ENCODE data around the gene CDK14.
"Not testable (repeated sequence)": the region's sequence is repeated elsewhere in the genome, so short reads cannot be mapped to it uniquely, and the experiment has no call there.

Gene CDK14

DNA sequence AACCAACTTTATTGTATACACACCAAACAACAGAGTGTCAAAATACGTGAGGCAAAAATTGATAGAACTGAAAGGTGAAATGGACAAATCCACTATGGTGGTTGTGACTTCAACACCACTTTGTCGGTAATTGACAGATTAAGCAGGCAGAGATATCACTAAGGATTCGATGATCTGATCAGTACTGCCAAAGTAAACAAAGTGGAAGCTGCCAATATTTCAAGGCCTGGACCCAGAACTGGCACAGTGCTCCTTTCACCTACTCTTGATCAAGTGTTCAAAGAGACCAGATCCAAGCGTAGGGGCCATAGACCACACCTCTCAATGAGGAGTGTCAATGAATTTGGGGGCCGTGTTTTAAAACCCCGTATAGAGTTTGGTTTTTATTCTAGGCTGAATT is 167.0 kb downstream of the CDK14 start:
- no peak for FAIRE-seq

DNA sequence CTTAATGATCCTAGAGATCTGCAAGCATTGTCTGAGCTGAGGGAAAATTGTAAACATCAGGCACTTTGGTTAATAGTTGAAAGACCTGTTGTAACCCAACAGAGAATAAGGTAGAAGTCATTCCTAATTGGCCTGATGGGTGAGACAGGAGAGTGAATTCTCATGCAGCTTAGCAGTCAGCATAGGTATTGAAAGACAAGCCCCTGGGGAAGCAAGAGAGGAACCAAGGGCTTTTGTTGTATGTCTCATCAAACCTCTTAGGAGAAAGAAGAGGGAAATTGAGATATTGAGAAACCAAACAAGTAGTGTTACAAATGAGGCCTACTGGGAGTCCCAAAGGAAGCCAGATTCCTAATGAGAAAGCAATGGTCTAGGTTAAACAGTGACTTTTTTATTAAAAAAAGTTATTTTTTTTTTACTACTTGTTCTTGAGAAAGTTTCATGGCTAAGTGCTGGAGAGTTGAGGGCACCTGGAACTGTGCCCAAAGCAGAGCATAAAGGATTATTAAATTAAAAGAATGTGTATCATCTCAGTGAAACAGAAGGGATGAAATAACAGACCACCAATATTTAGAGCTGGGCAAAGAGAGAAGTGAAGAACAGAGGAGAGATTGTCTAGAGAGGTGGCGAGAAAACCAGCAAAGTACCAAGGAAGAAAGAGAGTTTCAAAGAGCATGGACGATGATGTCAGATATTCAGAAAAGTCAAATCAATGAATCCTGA is 168.9 kb downstream of the CDK14 start:
- FAIRE-seq: no peak

DNA sequence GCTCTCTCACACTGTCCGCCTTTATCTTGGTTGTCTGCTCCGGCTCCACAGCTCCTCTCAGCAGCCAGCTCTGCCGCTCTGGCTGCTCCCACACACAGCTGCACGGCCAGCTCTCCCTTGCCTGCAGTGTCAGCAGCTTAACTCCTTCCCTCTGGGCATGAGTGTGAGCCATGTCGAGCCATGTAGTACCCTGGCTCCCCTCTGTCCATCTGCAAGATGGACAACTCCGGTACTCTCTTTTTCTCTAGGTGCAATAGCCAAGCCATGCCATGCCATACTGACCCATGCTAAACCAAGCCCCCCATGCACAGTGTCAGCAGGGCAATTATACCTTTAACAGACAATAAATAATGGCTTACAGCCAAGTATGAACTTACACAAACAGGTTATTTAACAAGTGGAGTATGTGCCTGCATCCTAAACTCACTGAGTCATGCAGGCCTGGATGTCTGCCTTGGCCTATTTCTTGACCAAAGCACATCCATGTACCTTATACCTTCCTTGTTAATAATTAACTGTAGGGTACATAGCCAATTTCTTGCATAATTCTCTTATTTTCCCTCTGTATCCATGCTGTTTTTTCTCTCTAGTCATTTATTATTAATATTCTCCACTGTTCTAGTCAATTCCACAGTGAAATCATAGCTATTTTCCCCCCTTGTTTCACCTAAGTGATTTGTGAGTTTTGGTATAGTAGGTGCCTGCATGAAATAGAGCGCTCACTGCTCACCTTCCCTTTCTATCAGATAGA is 170.9 kb downstream of the CDK14 start:
- FAIRE-seq: no peak

DNA sequence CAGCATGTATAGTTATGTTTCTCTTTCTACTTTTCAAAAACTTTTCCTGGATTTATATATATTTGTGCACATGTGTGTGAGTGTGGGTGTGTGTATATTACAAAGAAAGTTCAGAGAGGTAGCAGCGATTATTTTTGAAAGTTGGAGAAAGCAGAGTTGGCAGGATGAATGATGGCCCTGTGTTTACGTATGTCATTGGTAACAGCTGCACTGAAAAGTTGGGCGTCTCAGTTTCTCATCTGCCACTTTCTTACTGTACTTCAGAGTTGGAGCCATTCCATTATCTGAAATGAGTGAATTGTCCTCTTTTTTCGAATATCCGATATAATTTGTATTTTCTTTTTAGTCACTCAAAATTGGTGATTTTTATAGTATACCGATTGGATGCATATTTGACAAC is 172.2 kb downstream of the CDK14 start:
- no peak for FAIRE-seq

DNA sequence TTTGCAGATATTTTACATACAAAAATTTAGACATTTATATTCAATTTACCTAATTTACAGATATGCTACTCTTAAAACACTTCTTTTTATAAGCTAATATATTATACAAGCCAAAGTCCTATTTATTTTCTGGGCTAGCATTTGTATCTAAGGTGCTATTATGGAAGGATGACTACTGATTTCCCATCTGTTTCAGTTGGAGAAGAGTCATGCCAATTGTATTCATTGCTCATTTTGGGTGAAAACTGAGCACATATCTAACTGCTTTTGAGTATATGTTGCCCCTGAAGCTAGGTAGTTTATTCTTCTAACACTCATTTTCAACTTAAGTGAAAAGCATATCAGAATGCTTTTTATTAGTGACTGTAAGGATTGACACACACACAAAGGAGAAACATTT is 172.9 kb downstream of the CDK14 start:
- FAIRE-seq: no peak

DNA sequence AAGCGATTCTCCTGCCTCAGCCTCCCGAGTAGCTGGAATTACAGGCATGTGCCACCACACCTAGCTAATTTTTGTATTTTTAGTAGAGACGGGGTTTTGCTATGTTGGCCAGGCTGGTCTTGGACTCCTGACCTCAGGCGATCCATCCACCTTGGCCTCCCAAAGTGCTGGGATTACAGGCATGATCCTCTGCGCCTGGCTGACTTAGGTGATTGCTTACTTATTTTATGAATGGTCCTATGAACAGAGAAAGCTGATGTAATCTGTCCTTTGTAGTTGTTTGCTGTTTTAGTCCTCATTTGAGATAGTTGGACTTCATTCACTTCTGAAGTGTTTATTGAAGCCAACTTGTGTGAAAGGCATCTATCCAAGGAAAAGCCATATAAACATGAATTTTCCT is 173.4 kb downstream of the CDK14 start:
- FAIRE-seq: not testable (repeated sequence)

DNA sequence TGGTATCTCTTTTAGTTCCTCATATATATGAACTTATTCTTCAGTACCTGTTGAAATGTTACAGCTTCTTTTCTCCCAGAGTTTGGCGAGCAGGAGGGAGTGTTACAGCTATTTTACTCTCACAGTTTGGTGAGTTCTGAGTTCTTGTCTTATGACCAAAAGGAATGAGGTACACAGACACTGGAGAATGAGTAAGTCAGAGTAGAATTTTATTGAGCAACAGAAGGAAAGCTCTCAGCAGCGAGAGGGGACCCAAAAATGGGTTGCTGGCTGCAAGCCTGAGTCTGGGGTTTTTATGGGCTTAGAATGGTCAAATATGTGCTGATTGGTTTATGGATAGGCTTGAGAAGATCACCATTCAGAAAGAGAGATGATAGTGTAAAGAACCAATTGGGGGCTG is 175.2 kb downstream of the CDK14 start:
- no peak for FAIRE-seq

DNA sequence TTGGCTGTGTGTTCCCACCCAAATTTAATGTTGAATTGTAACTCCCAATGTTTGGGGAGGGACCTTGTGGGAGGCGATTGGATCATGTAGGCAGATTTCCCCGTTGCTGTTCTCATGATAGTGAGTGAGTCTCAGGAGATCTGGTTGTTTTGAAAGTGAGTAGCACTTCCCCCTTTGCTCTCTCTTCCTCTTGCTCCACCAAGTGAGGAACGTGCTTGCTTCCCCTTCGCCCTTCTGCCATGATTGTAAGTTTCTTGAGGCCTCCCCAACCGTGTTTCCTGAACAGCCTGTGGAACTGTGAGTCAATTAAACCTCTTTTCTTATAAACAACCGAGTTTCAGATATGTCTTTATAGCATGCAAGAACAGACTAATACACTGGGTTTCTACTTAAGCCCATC is 176.3 kb downstream of the CDK14 start:
- no peak for FAIRE-seq

DNA sequence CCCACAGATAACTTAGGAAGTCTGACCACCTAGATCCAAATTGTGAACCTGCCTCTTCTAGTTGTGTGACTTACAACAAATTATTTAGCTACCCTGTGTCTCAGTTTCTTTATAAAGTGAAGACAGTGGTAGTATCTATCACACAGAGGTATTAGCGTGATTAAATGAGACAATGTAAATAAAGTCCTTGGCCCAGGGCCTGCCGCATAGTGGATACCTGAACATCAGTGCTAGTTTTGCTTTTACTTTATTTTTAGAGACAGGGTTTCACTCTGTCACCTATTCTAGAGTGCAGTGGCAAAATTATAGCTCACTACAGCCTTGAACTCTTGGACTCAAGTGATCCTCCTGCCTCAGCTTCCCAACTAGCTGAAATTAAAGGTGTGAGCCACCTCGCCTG is 177.1 kb downstream of the CDK14 start:
- FAIRE-seq: no peak

DNA sequence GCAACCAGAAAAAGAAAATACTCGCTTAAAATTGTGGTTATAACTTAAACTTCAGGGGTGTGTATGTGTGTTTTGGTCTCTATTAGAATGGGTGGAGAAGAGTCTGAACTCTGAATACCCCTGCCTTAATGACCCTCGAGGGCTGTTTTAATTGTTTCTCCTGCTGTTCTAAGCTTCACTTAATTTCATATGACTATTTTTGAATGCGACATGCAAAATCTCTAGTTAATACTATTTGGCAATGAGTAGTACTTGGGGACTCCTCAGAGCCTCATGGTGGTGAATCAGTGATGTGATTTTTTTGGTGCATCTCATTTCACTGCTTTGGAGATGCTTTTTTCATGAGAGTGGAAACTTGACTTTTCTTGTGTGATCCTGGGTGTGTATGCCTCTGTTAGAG is 178.6 kb downstream of the CDK14 start:
- no peak for FAIRE-seq

DNA sequence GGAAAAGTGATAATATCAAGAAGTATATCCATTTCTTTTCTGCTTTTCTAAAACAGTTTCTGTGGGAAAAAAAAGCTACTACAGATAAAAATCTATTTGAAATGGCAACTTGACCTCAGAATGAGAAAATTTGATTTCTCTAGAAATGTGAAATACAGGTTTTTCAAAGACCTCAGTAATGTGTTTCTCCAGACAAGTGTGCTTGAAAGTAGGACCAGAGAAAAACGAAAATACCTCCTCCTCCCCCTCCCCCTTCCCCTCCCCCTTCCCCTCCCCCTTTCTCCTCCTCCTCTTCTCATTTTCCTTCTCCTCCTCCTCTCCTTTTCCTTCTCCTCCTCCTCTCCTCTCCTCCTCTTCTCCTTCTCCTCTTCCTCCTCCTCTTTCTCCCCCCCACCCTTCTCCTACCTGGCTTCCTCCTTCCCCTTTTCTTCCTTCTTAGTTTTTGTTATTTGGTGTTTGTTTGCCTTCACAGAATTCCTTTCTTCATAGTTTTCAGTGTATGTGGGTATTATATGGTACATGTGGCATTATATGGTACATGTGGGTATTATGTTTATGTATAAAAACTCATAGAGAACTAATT is 179.4 kb downstream of the CDK14 start:
- no peak for FAIRE-seq

DNA sequence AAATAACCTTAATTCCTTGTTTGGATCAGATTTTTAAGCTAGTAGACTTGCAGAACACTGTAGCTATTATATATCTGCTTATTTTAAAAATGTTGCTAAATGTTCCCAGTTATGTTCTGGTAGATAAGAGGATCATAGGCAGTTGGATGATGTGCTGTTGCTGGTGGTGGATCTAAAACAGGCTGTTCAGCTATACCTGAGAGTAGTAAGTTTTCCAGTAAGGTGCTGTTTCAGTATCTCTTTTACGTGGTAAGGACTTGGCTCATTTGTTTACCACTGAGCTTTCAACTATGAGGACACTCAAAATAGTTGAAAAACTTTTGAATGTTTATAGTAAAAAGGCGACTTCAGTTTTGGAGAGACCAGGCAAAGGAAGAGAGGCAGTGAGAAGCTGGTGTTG is 180.9 kb downstream of the CDK14 start:
- FAIRE-seq: no peak

DNA sequence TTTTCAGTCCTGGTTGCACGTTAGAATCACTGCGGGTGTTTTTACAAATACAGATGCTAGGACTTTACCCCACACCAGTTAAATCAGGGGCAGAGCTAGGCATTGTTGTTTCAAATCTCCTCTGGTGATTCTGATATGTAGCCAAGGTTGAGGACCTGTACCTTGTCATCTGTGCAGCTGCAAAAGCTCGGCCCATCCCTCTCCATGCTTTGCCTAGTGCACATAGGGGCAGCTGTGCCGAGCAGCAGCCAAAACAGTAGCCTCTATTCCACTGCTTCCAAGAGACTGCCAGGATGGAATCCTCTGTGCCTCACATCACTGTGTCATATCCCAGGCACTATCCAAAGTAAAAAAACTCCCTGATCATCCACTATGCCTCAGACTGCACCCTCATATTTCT is 181.3 kb downstream of the CDK14 start:
- no peak for FAIRE-seq

DNA sequence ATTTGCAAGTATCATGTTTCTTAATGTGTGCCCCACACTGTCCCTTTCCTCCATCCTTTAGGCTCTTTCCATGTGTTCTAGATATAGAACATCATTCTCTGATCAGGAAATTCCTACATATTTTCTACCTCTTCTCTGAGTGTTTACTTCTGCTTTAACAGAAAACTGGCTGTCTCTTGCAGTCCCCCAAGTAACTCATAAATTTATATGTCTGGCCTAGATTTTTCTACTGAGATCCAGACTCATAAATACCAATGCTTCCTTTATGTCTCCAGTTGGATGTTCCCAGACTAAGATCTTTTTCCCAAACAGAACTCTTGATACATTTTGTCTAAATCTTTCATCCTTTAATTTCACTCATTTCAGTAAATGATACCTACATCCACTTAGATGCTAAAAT is 181.8 kb downstream of the CDK14 start:
- no peak for FAIRE-seq

DNA sequence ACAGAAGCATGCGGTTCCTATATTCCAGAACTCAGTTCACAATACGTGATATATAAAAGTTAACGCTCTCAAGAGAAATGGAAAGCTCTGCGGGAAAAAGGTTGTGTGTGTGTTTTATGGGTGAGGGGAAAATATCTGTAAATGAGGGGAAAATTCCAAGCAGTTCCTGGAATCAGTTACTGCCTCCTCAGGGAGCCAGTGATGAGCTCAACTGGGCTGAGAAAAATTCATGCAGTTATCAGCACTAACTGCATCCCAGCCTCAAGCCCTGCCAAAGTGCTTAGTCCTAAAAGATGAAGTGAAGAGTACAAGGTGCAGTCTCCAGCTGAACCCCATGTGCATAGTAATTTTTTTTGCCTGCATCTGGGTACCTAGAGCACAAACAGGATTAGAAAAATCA is 191.9 kb downstream of the CDK14 start:
- FAIRE-seq: no peak

DNA sequence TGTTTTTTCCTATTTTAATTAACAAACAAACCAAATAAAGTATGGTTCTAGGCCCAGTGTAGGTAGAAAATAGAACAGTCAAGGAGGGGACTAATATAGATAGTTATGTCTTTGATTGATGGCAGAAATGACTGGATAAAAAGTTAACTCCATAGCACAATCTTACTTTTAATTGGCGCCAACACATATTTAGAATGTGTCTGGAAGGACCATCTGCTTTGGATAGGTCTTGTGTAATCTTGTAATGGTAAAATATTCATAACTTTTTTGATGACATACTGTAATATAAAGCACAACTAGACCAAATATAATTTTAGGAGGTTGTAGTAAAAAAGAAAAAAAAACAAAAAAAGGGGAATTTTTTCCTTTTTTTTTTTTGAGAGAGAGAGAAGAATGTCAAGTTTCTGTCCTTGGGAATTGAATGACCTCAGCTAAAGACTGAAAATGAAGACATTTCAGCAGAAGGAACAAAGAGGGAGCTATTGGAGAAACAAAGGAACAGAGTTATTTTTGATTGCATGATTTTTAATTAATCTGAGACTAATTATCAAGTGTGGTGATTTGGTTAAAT is 193.7 kb downstream of the CDK14 start:
- FAIRE-seq: no peak

DNA sequence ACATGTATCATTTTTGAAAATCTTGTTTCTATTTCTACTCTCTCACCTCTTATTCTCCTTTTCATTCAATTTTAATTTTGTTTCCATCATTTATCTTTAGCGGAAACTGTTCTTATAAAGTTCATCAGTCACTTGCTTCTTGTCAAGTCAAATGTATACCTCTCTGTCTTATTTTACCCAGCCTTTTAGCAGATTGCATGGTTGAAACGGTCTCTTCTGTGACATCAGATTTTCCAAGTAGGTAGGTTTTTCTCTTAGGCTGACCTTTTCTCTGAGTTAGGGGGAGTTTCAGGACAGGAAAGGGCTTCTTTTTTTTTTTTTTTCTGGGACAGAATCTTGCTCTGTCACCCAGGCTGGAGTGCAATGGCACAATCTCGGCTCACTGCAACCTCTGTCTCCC is 195.5 kb downstream of the CDK14 start:
- no peak for FAIRE-seq

DNA sequence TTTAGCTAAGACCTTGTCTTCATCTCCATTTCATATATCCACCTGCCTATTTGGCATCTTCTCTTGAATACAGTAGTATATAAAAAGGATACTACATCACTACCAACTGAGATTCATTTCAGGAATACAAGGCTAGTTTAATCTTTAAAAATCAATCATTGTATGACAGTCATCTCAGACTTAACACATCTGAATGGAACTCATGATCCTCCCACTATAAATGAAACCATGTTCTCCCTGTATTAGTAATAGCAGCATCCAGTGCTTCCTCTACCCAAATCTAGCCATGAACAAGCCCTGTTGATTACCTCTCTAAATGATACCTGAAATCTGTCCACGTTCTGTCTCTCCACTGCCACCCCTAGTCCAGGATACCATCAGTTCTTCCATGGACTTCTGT is 196.2 kb downstream of the CDK14 start:
- FAIRE-seq: no peak

DNA sequence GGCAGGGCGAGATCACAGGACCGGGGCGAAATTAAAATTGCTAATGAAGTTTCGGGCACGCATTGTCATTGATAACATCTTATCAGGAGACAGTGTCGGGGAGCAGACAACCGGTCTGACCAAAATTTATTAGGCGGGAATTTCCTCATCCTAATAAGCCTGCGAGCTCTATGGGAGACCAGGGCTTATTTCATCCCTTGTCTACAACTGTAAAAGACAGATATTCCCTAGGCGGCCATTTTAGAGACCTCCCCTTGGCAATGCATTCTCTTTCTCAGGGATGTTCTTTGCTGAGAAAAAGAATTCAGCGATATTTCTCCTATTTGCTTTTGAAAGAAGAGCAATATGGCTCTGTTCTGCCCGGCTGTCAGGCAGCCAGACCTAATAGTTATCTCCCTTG is 198.1 kb downstream of the CDK14 start:
- not testable (repeated sequence) for FAIRE-seq

DNA sequence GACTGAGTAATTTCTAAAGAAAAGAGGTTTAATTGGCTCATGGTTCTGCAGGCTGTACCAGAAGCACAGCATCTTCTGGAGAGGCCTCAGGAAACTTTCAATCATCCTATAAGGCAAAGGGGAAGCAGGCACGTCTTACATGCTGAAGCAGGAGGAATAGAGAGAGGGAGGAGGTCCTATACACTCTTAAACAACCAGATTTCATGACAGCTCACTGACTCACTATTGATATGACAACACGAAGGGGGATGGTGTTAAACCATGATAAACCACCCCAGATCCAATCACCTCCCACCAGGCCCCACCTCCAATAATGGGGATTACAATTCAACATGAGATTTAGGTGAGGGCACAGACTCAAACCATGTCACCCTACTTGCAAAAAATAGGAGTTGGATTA is 201.5 kb downstream of the CDK14 start:
- no peak for FAIRE-seq

DNA sequence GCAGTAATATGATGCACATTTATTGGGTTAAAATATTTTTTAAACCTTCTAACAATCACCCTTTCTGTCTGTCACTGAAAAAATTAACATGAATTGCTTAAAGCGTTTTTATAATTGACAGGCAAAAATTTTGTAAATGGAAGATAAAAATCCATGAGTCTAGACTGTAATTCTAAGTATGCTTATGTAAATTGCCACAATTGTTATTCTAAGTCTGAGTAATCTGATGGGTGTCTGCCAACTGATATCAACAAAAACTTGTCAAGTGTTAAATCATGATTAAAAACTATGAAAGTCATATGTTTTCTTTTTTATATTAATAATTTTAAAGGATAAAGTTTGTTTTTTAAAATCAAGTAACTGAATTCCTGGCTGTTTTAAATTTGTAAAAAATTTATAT is 208.2 kb downstream of the CDK14 start:
- FAIRE-seq: no peak

DNA sequence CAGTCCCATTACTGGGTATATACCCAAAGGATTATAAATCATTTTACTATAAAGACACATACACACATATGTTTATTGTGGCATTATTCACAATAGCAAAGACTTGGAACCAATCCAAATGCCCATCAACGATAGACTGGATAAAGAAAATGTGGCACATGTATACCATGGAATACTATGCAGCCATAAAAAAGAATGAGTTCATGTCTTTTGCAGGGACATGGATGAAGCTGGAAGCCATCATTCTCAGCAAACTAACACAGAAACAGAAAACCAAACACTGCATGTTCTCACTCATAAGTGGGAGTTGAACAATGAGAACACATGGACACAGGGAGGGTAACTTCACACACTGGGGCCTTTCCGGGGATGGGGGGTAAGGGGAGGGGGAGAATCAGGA is 219.4 kb downstream of the CDK14 start:
- not testable (repeated sequence) for FAIRE-seq

DNA sequence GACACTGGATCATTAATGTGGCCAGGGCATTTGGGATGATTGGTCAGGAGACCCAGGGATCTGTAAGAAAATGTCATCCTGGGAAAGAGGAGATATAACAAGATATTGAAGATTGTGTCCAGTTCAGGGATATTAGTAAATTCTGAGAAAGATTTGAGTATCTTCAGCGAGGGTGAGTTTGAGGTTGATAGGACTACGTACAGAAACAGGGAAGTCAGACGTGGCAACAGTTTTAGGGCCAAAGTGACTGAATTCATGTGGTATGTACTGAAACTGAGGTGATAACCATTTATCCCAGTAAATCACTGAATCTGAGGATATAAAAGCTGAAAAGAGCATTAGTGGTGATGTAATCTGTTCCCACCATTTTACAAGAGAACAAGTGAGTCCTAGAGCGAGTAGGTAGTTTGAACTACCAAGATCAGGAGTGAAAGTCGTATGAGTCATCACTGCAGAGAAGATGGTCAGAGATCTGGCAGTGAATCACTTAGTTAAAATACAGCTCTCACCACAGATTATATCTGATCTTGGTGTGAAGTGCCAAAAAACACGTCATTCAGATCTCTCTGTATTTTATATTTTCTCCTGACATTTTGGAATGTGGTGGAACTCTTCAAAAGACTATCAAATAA is 220.5 kb downstream of the CDK14 start:
- no peak for FAIRE-seq
